ENCODE measurements around the gene REV3L. TPM values are rescaled to one million over a fixed set of nuclear protein-coding genes. Genes with fewer than 3 reads are reported as not detected.

Gene REV3L
- total RNA-seq, 1 experiment from 2014 or later = 5.7 TPM

GRCh38 chr6:111342913-111343312 lies 140.1 kb downstream of the REV3L start:
- Mint-ChIP-seq H3K27me3 (ENCODE audit: low read depth) (no peaks in the 10 kb centered on the region), H3K9me3 (no peaks in the 10 kb centered on the region), H3K4me1 (peaks cover 15% of the 10 kb centered on the region), H3K4me3 (no peak overlapping the region), H3K27ac (no peak overlapping the region), H3K36me3 (no peaks in the 10 kb centered on the region)
- CTCF ChIA-PET = no interaction called here
- DNase-seq (ENCODE audit: low spot score) (no peak), ATAC-seq (no peak)
- POLR2A ChIA-PET = no interaction called here
- TF ChIP-seq NFE2L1 (CRISPR knock-in tag; IDR thresholded peaks at IDR 0.05) (no peak), JAZF1 (CRISPR knock-in tag; IDR thresholded peaks at IDR 0.05) (no peak), RELA (CRISPR knock-in tag; IDR thresholded peaks at IDR 0.05; ENCODE audit: borderline replicate concordance) (no peak), NFYB (CRISPR knock-in tag; conservative IDR thresholded peaks at IDR 0.05; ENCODE audit: low read depth) (no peak), ETV6 (CRISPR knock-in tag; IDR thresholded peaks at IDR 0.05) (no peak), ZSCAN18 (CRISPR knock-in tag; IDR thresholded peaks at IDR 0.05) (no peak), ZNF232 (CRISPR knock-in tag; IDR thresholded peaks at IDR 0.05) (no peak), ZNF425 (CRISPR knock-in tag; conservative IDR thresholded peaks at IDR 0.05) (no peak)

GRCh38 chr6:111339294-111339693 lies 143.7 kb downstream of the REV3L start:
- ChIA-PET POLR2A (no interaction called here), CTCF (interaction anchor here (1.4 kb wide), 1 partner anchor 23 kb away, joined by 4 read pairs; no protein-coding TSS in a partner anchor)
- peaks cover 12% of the 10 kb centered on the region for H3K4me1 Mint-ChIP-seq
- ATAC-seq = no peak
- DNase-seq (ENCODE audit: low spot score) = no peak
- no peak overlapping the region for H3K4me3 Mint-ChIP-seq
- no peaks in the 10 kb centered on the region for H3K27me3 Mint-ChIP-seq (ENCODE audit: low read depth)
- no peak overlapping the region for H3K27ac Mint-ChIP-seq
- TF ChIP-seq SMAD3 (CRISPR knock-in tag; IDR thresholded peaks at IDR 0.05; ENCODE audit: borderline replicate concordance) (no peak), HMGA2 (CRISPR knock-in tag; IDR thresholded peaks at IDR 0.05) (no peak), ZNF423 (CRISPR knock-in tag; IDR thresholded peaks at IDR 0.05) (no peak), EMX1 (CRISPR knock-in tag; IDR thresholded peaks at IDR 0.05) (no peak), USF2 (CRISPR knock-in tag; IDR thresholded peaks at IDR 0.05) (no peak), ELF4 (CRISPR knock-in tag; IDR thresholded peaks at IDR 0.05; ENCODE audit: low read depth) (no peak), HMGXB4 (CRISPR knock-in tag; IDR thresholded peaks at IDR 0.05) (no peak), CREB1 (CRISPR knock-in tag; IDR thresholded peaks at IDR 0.05) (no peak), KAT7 (CRISPR knock-in tag; IDR thresholded peaks at IDR 0.05; ENCODE audit: borderline replicate concordance) (no peak), ZNF219 (CRISPR knock-in tag; IDR thresholded peaks at IDR 0.05; ENCODE audit: borderline replicate concordance) (no peak), GABPB1 (CRISPR knock-in tag; IDR thresholded peaks at IDR 0.05) (no peak), ZNF232 (CRISPR knock-in tag; IDR thresholded peaks at IDR 0.05) (no peak), RORB (CRISPR knock-in tag; IDR thresholded peaks at IDR 0.05) (no peak), PREB (CRISPR knock-in tag; IDR thresholded peaks at IDR 0.05; ENCODE audit: borderline replicate concordance) (no peak)
- TF ChIP-seq, protein P1, sequence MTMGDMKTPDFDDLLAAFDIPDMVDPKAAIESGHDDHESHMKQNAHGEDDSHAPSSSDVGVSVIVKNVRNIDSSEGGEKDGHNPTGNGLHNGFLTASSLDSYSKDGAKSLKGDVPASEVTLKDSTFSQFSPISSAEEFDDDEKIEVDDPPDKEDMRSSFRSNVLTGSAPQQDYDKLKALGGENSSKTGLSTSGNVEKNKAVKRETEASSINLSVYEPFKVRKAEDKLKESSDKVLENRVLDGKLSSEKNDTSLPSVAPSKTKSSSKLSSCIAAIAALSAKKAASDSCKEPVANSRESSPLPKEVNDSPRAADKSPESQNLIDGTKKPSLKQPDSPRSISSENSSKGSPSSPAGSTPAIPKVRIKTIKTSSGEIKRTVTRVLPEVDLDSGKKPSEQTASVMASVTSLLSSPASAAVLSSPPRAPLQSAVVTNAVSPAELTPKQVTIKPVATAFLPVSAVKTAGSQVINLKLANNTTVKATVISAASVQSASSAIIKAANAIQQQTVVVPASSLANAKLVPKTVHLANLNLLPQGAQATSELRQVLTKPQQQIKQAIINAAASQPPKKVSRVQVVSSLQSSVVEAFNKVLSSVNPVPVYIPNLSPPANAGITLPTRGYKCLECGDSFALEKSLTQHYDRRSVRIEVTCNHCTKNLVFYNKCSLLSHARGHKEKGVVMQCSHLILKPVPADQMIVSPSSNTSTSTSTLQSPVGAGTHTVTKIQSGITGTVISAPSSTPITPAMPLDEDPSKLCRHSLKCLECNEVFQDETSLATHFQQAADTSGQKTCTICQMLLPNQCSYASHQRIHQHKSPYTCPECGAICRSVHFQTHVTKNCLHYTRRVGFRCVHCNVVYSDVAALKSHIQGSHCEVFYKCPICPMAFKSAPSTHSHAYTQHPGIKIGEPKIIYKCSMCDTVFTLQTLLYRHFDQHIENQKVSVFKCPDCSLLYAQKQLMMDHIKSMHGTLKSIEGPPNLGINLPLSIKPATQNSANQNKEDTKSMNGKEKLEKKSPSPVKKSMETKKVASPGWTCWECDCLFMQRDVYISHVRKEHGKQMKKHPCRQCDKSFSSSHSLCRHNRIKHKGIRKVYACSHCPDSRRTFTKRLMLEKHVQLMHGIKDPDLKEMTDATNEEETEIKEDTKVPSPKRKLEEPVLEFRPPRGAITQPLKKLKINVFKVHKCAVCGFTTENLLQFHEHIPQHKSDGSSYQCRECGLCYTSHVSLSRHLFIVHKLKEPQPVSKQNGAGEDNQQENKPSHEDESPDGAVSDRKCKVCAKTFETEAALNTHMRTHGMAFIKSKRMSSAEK (CRISPR knock-in tag; IDR thresholded peaks at IDR 0.05; ENCODE audit: borderline replicate concordance) = no peak
- no peaks in the 10 kb centered on the region for H3K9me3 Mint-ChIP-seq
- no peaks in the 10 kb centered on the region for H3K36me3 Mint-ChIP-seq

Data from WTC11 (cell line).